Measurements from ENCODE around the gene MAP4.
A peak's percentile ranks its signal among the peaks of the same experiment; 100 is the strongest.
"Not testable (repeated sequence)": the region's sequence is repeated elsewhere in the genome, so short reads cannot be mapped to it uniquely, and the experiment has no call there.

MAP4 gene

GRCh38 chr3:48015431-48016180 is 610 bp downstream of the MAP4 start:
- no peak for DNase-seq

- DNase-seq: no peak
Observed at GRCh38 chr3:48014358-48014757, 1.9 kb downstream of the MAP4 start.

DNA sequence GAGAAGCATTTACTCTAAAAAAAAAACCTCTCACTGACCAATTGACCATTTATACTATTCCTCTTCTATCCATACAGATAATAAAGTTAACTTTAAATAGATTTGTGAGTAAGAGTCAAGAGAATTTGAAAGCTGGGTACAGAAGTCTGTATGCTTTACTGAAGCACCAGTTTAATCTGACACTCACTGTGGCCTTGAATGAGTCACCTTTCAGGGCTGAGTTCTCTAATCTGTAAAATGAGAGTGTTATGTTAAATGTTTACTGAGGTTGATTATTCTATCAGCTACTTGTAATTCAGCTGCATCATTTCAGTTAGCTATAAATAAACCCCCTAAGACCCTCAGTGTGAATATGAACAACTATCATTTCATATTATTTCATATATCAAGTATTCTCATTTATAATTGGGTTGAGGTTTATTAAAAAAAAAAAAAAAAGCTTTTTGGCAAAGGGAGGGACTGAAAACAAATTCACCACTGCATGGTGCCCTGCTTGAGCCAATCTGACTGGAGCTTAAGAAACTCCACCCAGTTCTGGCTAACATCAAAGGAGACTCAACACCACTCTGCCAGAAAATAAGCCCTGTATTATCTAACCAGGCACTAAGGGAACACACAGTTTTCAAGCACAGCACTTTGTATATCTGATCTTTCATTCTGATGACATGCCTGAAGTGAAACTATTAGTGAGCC is 2.8 kb downstream of the MAP4 start:
- DNase-seq: peak; percentile 13

GRCh38 chr3:48012659-48013058 is 3.6 kb downstream of the MAP4 start:
- no peak for DNase-seq

GRCh38 chr3:48008066-48008465 is 8.2 kb downstream of the MAP4 start:
- not testable (repeated sequence) for DNase-seq

- not testable (repeated sequence) for DNase-seq
Observed at GRCh38 chr3:48007361-48007760, 8.9 kb downstream of the MAP4 start.

DNA sequence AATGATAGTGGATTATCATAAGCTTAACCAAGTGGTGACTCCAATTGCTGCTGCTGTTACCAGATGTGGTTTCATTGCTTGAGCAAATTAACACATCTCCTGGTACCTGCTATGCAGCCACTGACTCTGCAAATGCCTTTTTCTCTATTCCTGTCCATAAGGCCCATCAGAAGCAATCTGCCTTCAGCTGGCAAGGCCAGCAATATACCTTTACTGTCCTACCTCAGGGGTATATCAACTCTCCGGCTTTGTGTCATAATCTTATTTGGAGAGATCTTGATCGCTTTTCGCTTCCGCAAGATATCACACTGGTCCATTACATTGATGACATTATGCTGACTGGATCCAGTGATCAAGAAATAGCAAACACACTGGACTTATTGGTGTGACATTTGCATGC is 9.4 kb downstream of the MAP4 start:
- DNase-seq: not testable (repeated sequence)

DNA sequence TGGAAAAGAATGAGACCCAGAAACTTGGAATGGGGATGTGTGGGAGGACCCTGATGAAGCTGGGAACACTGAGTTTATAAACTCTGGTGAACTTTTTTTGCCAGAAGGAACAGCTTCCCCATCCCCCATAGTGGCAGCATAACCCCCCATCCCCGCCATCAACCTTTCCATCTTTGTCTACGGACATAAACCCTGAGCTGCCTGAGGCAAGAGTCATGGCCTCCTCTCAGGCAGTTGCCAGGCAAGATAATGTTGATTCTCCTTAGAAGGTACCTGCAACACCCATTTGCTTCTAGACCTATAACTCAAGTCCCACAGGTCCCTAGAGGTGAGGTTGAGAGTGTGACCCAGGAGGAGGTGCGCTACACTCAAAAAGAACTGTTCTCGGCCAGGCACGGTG is 11.5 kb downstream of the MAP4 start:
- DNase-seq: no peak

- no peak for DNase-seq
Observed at GRCh38 chr3:48002787-48003186, 13.4 kb downstream of the MAP4 start.

DNA sequence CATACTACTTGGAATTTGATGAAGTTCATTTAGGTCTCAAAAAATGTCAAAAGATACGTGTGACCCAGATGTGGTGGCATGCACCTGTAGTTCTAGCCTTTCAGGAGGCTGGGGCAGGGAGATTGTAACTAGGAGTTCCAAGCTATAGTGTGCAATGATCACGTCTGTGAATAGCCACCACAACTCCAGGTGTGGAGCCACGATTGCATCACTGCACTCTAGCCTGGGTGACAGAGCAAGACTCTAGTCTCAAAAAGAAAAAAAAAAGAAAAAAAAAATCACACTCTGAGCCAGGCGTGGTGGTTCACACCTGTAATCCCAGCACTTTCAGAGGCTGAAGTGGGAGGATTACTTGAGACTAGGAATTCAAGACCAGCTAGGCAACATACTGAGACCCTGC is 14.2 kb downstream of the MAP4 start:
- no peak for DNase-seq

DNA sequence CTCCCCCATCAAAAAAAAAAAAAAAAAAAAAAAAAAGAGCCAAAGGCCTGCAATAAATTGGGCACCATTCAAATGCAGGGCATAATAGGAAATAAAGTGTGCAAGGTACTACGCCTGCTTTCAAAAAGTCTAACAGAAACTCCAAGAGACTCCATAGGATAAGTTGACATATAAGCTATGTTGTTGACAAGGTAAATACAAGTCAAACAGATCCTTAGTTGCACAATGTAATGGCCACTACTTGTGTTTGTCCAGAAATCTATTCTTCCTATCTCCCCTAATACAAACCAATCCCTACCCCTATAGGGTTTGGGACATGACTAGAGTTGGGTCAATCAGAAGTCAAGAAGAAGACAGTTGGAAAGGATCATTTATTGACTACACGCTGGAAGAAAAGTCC is 16.0 kb downstream of the MAP4 start:
- no peak for DNase-seq

- DNase-seq: no peak
Observed at GRCh38 chr3:47996440-47996839, 19.8 kb downstream of the MAP4 start.

GRCh38 chr3:47994180-47994579 is 22.0 kb downstream of the MAP4 start:
- DNase-seq: no peak

DNA sequence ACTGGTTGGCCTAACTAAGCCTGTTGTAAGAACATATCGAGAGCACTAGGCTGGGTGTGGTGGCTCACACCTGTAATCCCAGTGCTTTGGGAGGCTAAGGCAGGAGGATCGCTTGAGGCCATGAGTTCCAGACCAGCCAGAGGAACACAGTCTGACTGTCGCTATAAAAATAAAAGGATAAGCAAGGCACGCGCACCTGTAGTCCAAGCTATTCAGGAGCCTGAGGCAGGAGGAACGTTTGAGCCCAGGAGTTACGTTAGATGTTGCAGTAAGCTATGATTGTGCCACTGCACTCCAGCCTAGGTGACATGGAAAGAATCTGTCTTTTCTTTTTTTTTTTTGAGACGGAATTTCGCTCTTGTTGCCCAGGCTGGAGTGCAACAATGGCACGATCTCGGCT is 24.9 kb downstream of the MAP4 start:
- DNase-seq: no peak

DNA sequence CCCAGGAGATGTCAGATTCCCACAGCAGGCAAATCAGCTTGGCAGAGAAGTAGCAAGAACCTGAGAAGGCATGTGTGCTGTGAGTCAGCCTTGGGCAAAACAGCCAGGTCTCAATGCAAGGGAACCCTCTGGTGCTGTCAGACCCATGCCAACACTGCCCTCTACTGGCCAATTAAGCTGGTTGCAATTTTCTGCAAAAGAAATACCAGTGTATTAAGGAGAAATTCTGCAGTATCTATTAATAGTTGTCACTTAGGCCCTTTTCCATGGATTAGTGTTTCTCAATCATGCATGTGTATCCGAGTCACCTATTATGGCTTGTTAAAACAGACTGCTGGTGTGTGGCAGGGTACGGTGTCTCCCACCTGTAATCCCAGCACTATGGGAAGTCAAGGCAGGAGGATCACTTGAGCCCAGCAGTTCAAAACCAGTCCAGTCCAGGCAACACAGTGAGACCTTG is 26.2 kb downstream of the MAP4 start:
- DNase-seq: peak; percentile 76

GRCh38 chr3:47985381-47985780 is 30.8 kb downstream of the MAP4 start:
- peak; percentile 39 for DNase-seq

DNA sequence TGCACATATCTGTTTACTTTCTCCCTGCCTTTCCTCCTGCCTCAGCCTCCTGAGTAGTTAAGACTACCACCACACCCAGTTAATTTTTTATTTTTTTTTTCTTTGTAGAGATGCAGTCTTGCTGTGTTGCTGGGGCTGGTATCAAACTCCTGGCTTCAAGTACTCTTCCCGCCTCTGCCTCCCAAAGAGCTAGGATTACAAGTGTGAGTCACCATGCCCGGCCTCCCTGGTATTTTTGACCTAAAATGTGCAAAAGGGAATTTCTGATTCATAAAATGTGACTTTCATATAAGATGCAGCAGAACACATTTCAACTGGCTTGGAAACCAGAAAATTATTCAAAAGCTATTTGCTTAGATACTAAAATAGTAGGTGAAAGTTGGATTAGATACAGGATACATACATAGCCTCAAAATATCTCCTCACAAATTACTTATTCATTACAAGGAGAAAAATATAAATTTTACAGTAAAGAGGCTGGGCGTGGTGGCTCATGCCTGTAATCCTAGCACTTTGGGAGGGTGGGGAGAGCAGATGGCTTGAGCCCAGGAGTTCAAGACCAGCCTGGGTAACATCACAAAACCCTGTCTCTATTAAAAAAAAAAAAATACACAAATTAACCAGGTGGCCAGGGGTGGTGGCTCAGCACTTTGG is 32.0 kb downstream of the MAP4 start:
- DNase-seq: no peak

- DNase-seq: no peak
Observed at GRCh38 chr3:47980795-47981194, 35.4 kb downstream of the MAP4 start.

DNA sequence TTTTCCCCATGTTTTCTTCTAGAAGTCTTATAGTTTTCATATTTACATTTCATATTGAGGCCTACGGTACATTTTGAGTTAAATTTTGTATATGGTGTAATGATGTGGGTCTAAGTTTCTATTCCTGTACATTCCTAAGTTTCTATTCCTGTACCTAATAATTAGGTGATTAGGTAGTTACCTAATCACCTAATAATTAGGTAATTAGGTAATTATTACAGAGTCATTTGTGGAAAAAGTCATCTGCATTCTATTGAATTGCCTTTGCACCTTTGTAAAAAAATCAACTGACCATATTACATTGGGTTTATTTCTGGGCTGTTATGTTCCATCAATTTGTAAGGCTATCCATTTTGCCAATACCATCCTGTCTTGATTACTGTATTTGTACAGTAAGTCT is 37.1 kb downstream of the MAP4 start:
- DNase-seq: no peak

GRCh38 chr3:47978386-47978785 is 37.8 kb downstream of the MAP4 start:
- no peak for DNase-seq

DNA sequence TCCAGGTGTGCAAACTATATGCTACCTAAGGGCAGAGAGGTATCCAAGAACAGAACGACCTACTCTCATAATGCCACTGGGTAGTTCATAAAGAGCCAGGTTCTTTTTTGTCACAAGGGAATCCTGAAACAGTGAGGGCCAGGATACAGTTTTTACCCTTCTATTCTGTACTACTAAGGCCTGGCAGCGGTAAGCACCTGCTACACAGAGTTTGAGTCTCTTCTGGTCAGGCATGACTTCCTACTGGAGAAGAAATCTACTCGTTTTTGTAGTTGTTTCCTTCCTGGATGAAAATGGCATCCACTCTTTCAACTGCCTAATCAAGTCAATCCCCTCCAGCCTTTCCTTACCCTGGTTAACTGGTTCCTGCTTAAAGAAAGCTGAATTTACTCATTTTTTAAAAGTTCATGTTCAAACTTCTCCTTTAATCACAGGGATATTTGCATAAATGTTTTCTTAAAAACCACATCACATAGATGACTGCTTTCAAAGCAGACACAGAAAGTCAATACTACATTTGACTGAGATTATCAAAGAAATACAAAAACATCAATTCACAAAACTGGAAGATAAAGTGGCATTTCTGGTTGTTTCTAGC is 40.0 kb downstream of the MAP4 start:
- no peak for DNase-seq

DNA sequence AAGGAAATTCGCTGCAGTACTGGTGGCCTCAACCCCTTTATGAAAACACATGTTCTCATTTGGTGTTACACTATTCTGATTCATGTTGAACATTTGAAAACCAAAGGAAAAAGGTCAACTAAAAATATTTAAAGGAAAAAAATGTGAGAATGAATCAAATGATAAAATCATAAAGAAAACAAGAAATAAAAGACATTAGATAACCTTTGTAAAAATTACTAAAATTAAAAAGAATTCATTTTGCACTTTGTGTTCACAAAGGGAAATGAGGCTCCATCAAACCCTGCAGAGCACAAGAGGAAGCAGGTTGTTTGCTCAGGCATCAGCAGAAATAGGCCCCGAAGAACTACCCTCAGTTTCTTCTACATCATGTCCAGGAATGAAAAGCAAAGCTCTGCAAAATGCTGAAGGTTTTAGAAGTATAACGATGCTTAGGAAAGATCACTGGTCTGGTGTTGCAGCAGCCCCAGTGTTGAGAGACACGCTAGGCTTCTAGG is 41.2 kb downstream of the MAP4 start:
- no peak for DNase-seq

DNA sequence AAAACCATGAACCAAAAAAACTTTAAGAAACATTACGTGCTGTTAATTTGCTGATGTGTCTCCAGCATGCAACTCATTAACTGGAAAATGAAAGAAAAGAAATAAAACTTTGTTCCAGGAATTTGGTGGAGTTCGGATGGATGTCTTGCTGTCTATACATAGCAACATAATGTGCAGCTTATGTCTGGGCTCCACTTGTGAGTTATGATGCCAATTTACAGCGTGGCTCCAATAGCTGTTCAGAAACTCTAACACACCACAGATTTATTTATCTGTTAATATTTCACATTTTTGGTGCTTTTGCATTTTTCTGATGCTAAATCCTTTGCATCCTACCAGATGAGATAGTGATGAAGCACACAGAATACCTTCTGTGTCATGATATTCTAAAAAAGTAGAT is 45.1 kb downstream of the MAP4 start:
- no peak for DNase-seq
